NCI-H2196 treated with DMSO at 0.1 percent for 48 hours (cell line): ENCODE results near the gene RRP1.
"Not testable (repeated sequence)": the region's sequence is repeated elsewhere in the genome, so short reads cannot be mapped to it uniquely, and the experiment has no call there.

ENCODE experiments used
- DNase-seq: peaks from one replicate; lab custom pipeline; 2025; ENCODE audit not compliant: unreplicated experiment; lab: John Stamatoyannopoulos, UW

The RRP1 gene

GRCh38 chr21:43815991-43816390 lies 26.6 kb downstream of the RRP1 start:
- DNase-seq, result no peak

GRCh38 chr21:43816611-43817071 lies 27.3 kb downstream of the RRP1 start:
- DNase-seq, result no peak

- DNase-seq, result no peak
These were observed 28.0 kb downstream of the RRP1 start for GRCh38 chr21:43817157-43818086.

- no peak for DNase-seq
These were observed 29.3 kb downstream of the RRP1 start for GRCh38 chr21:43818685-43819084.

- no peak for DNase-seq
These were observed 30.4 kb downstream of the RRP1 start for GRCh38 chr21:43819511-43820405.

- no peak for DNase-seq
These were observed 31.1 kb downstream of the RRP1 start for GRCh38 chr21:43820466-43820865.

- not testable (repeated sequence) for DNase-seq
These were observed 32.8 kb downstream of the RRP1 start for GRCh38 chr21:43822166-43822565.

- not testable (repeated sequence) for DNase-seq
These were observed 33.4 kb downstream of the RRP1 start for GRCh38 chr21:43822741-43823140.

- no peak for DNase-seq
These were observed 35.2 kb downstream of the RRP1 start for GRCh38 chr21:43824333-43825241.

GRCh38 chr21:43825242-43825935 lies 36.0 kb downstream of the RRP1 start:
- no peak for DNase-seq

- DNase-seq, result peak; percentile 46
These were observed 36.7 kb downstream of the RRP1 start for GRCh38 chr21:43825936-43826622.

GRCh38 chr21:43826623-43826974 lies 37.2 kb downstream of the RRP1 start:
- no peak for DNase-seq

GRCh38 chr21:43827015-43827611 lies 37.7 kb downstream of the RRP1 start:
- DNase-seq, result no peak

- DNase-seq, result no peak
These were observed 39.8 kb downstream of the RRP1 start for GRCh38 chr21:43829161-43829560.

- DNase-seq, result no peak
These were observed 40.3 kb downstream of the RRP1 start for GRCh38 chr21:43829575-43830119.

- no peak for DNase-seq
These were observed 42.8 kb downstream of the RRP1 start for GRCh38 chr21:43832158-43832550.

- DNase-seq, result no peak
These were observed 43.3 kb downstream of the RRP1 start for GRCh38 chr21:43832648-43833047.

GRCh38 chr21:43834146-43834905 lies 44.9 kb downstream of the RRP1 start:
- DNase-seq, result no peak
